Transverse colon (tissue), 4 donors: ENCODE measurements around the gene NANP. TPM values are rescaled to one million over a fixed set of nuclear protein-coding genes. Genes with fewer than 3 reads are reported as not detected.

Experiments used
- DNase-seq: peaks from one replicate; pipeline ENCODE4 v3.0.0-alpha.2; 2019
- H3K27ac ChIP-seq, 4 donors: fragments of 200-600 bp; sonication (generic); 2 replicates each; pipeline ENCODE4 v1.5.1; 2016 to 2018; ENCODE audit warnings: inconsistent platforms in 4 of 4
- H3K27me3 ChIP-seq: fragments of 200-600 bp; sonication (generic); 2 replicates; pipeline ENCODE4 v1.5.1; 2017; ENCODE audit warnings: inconsistent platforms
- H3K36me3 ChIP-seq, 4 donors: fragments of 200-600 bp; sonication (generic); 2 replicates each; pipeline ENCODE4 v1.5.1; 2017 to 2019; ENCODE audit warnings: inconsistent platforms in 4 of 4
- H3K4me1 ChIP-seq, 4 donors: fragments of 200-600 bp; sonication (generic); 2 replicates each; pipeline ENCODE4 v1.5.1; 2017 to 2020; ENCODE audit warnings: inconsistent platforms in 4 of 4
- H3K4me3 ChIP-seq, 4 donors: fragments of 200-600 bp; sonication (generic); 1 replicate in 1 of 4; 2 replicates in 3 of 4; pipeline versions ENCODE4 v1.5.1 to v1.6.1; 2017 to 2019; ENCODE audit warnings: inconsistent platforms in 4 of 4
- H3K9me3 ChIP-seq, 2 donors: fragments of 200-600 bp; sonication (generic); 2 replicates each; pipeline ENCODE4 v1.5.1; 2017 to 2019; ENCODE audit warnings: inconsistent platforms in 2 of 2
- EP300 ChIP-seq: sonication (generic); formaldehyde crosslinking; IDR thresholded peaks from one replicate; pipeline ENCODE4 v1.6.1; 2017; ENCODE audit warnings: antibody characterized with exemption, low read depth
- POLR2A ChIP-seq: fragments of 450-650 bp; IDR thresholded peaks from one replicate; pipeline ENCODE4 v1.6.1; 2016; ENCODE audit warnings: antibody characterized with exemption, mild to moderate bottlenecking, moderate library complexity
- POLR2AphosphoS5 ChIP-seq, 3 donors: sonication (generic); formaldehyde crosslinking; IDR thresholded peaks; one replicate each; pipeline ENCODE4 v1.6.1; 2016; ENCODE audit warnings: antibody characterized with exemption in 3 of 3
- WGBS, 2 donors: methylation state at CpG; one replicate each; pipeline ENCODE4 v1.1.5; 2018; ENCODE audit warnings: low coverage in 1 of 2; 5-methylcytosine and 5-hydroxymethylcytosine counted together
- in situ Hi-C, 4 donors: fragments of 200-750 bp; cut with MboI; loops; one replicate each; pipeline versions ENCODE4 v1.15.0 to v1.15.1; 2017; ENCODE audit warnings: low sequenced_read_pairs in 3 of 4, low pct_ligation_motif_present in 1 of 4, low pct_unique_long_range_greater_than_20kb in 1 of 4
- intact Hi-C: fragments of 100-400 bp; cut with DNase I; formaldehyde crosslinking; loops from one replicate; pipeline ENCODE4 v1.15.1; 2023; ENCODE audit warnings: low total_unique reads
- total RNA-seq, 4 donors: library from RNA; depleted of rRNA; stranded (reverse); fragments of >200 nt; gene quantifications; one replicate each; pipeline ENCODE4 v1.1.0, GENCODE V29; 2016
- TF ChIP-seq, protein P1 (sequence below), 5 experiments: fragments of 200-600 bp in 3 of 5; fragments of 450-650 bp in 2 of 5; sonication (generic) in 3 of 5; IDR thresholded peaks; 1 replicate in 2 of 5; 2 replicates in 3 of 5; pipeline ENCODE4 v1.5.1; 2016 to 2017; ENCODE audit warnings: antibody characterized with exemption in 5 of 5, inconsistent platforms in 3 of 5, mild to moderate bottlenecking in 2 of 5, moderate library complexity in 1 of 5

The NANP gene
- total RNA-seq, 4 donors from 2014 or later: 1.4 to 7.1 (median 3.4) TPM

DNA sequence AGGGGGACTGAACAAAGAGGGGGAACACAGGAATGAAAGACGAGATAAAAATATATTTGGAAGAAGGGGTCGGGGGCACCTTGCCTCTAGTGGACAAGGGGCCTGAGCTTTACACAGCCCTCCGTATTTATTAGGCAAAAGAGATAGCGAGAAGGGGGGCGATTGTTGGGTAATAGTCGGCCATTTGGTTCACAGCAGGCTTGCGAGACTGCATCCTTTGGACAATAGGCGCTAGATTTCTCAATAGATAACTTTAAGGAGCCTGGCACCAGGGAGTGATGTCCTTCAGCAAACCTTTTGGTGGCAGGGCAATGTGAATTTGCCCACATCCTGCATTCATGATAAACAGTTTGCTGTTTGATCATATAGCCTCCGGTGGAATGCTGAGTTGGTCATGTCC, 3.0 kb upstream of the NANP start:
- H3K27me3 ChIP-seq: no peaks in the 10 kb centered on the region
- H3K9me3 ChIP-seq: no peaks in the 10 kb centered on the region
- no peak overlapping the region for H3K27ac ChIP-seq
- intact Hi-C loops (no loop called here), in situ Hi-C loops (loop anchor here in 1 of 4 donors (10.0 kb wide), 1 partner anchor 68 kb away; the partner anchor contains the start of gene ZNF337)
- 89% methylated on average over 9 of the region's 9 CpGs for WGBS, 2 donors
- no peak for DNase-seq
- no peaks in the 10 kb centered on the region for H3K36me3 ChIP-seq
- TF ChIP-seq, protein P1, sequence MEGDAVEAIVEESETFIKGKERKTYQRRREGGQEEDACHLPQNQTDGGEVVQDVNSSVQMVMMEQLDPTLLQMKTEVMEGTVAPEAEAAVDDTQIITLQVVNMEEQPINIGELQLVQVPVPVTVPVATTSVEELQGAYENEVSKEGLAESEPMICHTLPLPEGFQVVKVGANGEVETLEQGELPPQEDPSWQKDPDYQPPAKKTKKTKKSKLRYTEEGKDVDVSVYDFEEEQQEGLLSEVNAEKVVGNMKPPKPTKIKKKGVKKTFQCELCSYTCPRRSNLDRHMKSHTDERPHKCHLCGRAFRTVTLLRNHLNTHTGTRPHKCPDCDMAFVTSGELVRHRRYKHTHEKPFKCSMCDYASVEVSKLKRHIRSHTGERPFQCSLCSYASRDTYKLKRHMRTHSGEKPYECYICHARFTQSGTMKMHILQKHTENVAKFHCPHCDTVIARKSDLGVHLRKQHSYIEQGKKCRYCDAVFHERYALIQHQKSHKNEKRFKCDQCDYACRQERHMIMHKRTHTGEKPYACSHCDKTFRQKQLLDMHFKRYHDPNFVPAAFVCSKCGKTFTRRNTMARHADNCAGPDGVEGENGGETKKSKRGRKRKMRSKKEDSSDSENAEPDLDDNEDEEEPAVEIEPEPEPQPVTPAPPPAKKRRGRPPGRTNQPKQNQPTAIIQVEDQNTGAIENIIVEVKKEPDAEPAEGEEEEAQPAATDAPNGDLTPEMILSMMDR (IDR thresholded peaks at IDR 0.05): no peak
- TF ChIP-seq POLR2A (no peak), EP300 (no peak), POLR2AphosphoS5 (IDR thresholded peaks at IDR 0.05) (no peak)
- peaks cover 7 to 21% (median 16%) of the 10 kb centered on the region in 4 donors for H3K4me1 ChIP-seq
- H3K4me3 ChIP-seq: no peak overlapping the region

DNA sequence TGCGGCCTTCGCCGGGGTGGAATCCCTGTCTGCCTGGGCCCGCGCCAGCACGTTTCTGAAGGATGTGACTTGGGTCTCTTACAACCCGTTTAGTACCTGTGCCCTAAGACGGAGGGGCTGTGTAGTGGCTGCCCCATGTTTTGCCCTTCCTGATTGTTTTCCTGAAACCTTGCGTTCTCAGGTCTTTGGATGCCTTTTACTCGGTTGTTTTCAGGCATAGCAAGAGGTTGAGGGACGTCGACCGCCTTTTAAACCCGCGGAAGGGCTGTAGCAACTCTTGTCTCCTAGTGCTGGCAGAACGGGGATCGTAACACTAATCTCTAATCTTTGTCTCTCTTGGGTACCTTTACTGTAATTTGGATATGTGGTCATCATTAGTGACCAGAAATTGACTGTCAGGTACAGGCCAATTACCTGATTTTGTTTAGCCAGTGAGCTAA, 706 bp upstream of the NANP start:
- H3K9me3 ChIP-seq: no peaks in the 10 kb centered on the region
- H3K4me3 ChIP-seq: peak overlapping the region; percentile 61 to 88 (median 72)
- TF ChIP-seq POLR2AphosphoS5 (IDR thresholded peaks at IDR 0.05) (no peak), EP300 (no peak), POLR2A (no peak)
- TF ChIP-seq, protein P1 (IDR thresholded peaks at IDR 0.05): no peak
- H3K27me3 ChIP-seq: no peaks in the 10 kb centered on the region
- 42 to 82% methylated on average over 10 to 17 of the region's 17 CpGs for WGBS, 2 donors
- peak overlapping the region; percentile 92 to 96 (median 94) for H3K27ac ChIP-seq
- no peak for DNase-seq
- H3K36me3 ChIP-seq: no peaks in the 10 kb centered on the region
- intact Hi-C loops (no loop called here), in situ Hi-C loops (loop anchor here in 1 of 4 donors (10.0 kb wide), 1 partner anchor 70 kb away; the partner anchor contains the start of gene ZNF337)
- peaks cover 7 to 25% (median 16%) of the 10 kb centered on the region in 4 donors for H3K4me1 ChIP-seq

DNA sequence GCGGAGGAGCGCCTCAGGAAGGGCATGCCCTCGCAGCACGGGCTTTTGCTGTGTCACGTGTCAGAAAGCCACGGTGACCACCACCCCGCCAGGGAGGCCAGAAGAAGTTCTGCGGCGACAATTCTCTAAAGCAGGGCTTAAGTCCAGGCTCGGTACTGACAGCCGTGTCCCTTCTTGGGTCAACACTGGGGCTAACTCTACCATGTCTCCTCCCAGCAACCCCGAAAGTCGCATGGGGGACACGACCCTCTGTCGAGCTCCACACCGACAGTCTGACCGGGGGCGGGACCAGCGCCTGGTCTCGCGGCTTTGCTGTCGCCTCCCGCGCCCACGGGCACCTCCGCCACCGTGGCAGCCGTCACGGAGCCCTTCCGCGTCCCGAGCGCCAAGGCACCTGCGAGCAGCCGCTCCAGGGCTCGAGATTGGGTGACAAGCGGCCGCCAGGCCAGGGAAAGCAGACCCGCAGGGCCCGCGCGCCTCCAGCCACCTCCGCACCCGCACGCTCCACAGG, 534 bp downstream of the NANP start:
- no peaks in the 10 kb centered on the region for H3K9me3 ChIP-seq
- WGBS, 2 donors: 1% methylated on average over 31 of the region's 45 CpGs; no CpG with 5 or more reads in 1 of the 2 donors
- H3K4me3 ChIP-seq: peak overlapping the region; percentile 61 to 88 (median 72)
- TF ChIP-seq POLR2A (no peak), POLR2AphosphoS5 (IDR thresholded peaks at IDR 0.05) (no peak), EP300 (no peak)
- TF ChIP-seq, protein P1 (IDR thresholded peaks at IDR 0.05): no peak
- H3K36me3 ChIP-seq: no peaks in the 10 kb centered on the region
- H3K27ac ChIP-seq: peak overlapping the region; percentile 92 to 96 (median 94)
- H3K4me1 ChIP-seq: peaks cover 7 to 25% (median 16%) of the 10 kb centered on the region in 4 donors
- peak; percentile 51 for DNase-seq
- intact Hi-C loops: no loop called here
- in situ Hi-C loops: loop anchor here in 1 of 4 donors (10.0 kb wide), 1 partner anchor 72 kb away; the partner anchor contains the start of gene ZNF337
- no peaks in the 10 kb centered on the region for H3K27me3 ChIP-seq

DNA sequence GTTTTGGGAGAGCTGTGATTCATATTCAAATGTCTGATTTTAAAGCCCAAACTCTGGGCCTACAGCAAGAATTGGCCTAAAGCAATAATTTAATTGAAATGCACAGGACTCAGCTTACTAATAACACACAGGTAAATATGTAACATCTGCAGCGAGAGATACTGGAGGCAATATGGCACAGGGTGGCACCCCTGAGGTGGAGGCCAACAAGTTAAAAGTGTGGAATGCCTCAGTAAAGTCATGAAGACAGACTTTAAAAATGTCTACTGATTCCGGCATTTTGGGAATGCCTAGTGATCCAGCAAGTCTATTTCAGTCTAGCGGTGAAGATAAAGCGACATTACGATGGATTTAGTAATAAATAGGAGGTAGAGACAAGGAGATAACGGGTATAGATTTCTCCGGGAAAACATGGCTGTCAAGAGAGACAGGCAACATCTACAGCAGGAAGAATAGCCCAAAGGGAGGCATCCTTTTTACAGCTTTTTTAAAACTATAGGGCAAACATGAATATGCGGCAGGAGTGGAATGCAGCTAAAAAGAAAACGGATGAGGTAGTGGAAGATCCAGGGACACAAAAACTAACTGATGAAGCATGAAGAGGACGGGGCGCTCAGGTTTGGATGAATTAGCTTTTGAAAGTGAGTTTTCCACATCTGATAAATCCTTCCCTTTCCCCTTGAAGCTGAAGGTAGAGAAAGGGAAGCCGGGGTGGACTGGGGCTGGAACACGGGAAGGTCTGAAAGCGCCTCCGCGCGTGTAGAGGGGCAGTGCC, 1.2 kb downstream of the NANP start:
- DNase-seq: no peak
- intact Hi-C loops (no loop called here), in situ Hi-C loops (loop anchor here in 1 of 4 donors (10.0 kb wide), 1 partner anchor 72 kb away; the partner anchor contains the start of gene ZNF337)
- Histone ChIP-seq H3K36me3 (no peaks in the 10 kb centered on the region), H3K4me1 (peaks cover 7 to 25% (median 16%) of the 10 kb centered on the region in 4 donors), H3K27me3 (no peaks in the 10 kb centered on the region), H3K27ac (peak overlapping the region; percentile 92 to 96 (median 94)), H3K4me3 (peak overlapping the region; percentile 61 to 88 (median 72)), H3K9me3 (no peaks in the 10 kb centered on the region)
- TF ChIP-seq POLR2AphosphoS5 (IDR thresholded peaks at IDR 0.05) (no peak), EP300 (no peak), POLR2A (no peak)
- TF ChIP-seq, protein P1 (IDR thresholded peaks at IDR 0.05): no peak
- WGBS, 2 donors: 38 to 67% methylated on average over 9 to 17 of the region's 17 CpGs
